AG20443 (cell line): ENCODE measurements around the gene CCDC192.

Experiments
- DNase-seq: peaks from one replicate; pipeline ENCODE4 v3.0.0; 2012; ENCODE audit warnings: low spot score, mixed read lengths

CCDC192 gene

GRCh38 chr5:127810017-127810416 lies 106.8 kb downstream of the CCDC192 start:
- DNase-seq, result no peak

GRCh38 chr5:127810707-127811490 lies 107.7 kb downstream of the CCDC192 start:
- DNase-seq, result no peak

GRCh38 chr5:127812570-127812969 lies 109.4 kb downstream of the CCDC192 start:
- no peak for DNase-seq

- DNase-seq, result peak; percentile 62
Measured at GRCh38 chr5:127813633-127814587, 110.7 kb downstream of the CCDC192 start.

GRCh38 chr5:127814588-127814973 lies 111.4 kb downstream of the CCDC192 start:
- no peak for DNase-seq

GRCh38 chr5:127820910-127821553 lies 117.8 kb downstream of the CCDC192 start:
- no peak for DNase-seq

GRCh38 chr5:127821896-127822295 lies 118.7 kb downstream of the CCDC192 start:
- no peak for DNase-seq

- no peak for DNase-seq
Measured at GRCh38 chr5:127824126-127824525, 120.9 kb downstream of the CCDC192 start.

- no peak for DNase-seq
Measured at GRCh38 chr5:127826011-127826410, 122.8 kb downstream of the CCDC192 start.

- no peak for DNase-seq
Measured at GRCh38 chr5:127827451-127827850, 124.3 kb downstream of the CCDC192 start.

GRCh38 chr5:127830157-127830556 lies 127.0 kb downstream of the CCDC192 start:
- DNase-seq, result no peak

GRCh38 chr5:127830829-127831598 lies 127.8 kb downstream of the CCDC192 start:
- no peak for DNase-seq

- no peak for DNase-seq
Measured at GRCh38 chr5:127832067-127832466, 128.9 kb downstream of the CCDC192 start.

GRCh38 chr5:127834094-127834531 lies 130.9 kb downstream of the CCDC192 start:
- no peak for DNase-seq

- no peak for DNase-seq
Measured at GRCh38 chr5:127834554-127834953, 131.4 kb downstream of the CCDC192 start.

- DNase-seq, result peak; percentile 21
Measured at GRCh38 chr5:127838661-127839060, 135.5 kb downstream of the CCDC192 start.

GRCh38 chr5:127839072-127839471 lies 135.9 kb downstream of the CCDC192 start:
- DNase-seq, result no peak

GRCh38 chr5:127839496-127840197 lies 136.5 kb downstream of the CCDC192 start:
- no peak for DNase-seq

- DNase-seq, result no peak
Measured at GRCh38 chr5:127840198-127840524, 137.0 kb downstream of the CCDC192 start.

GRCh38 chr5:127840809-127841208 lies 137.6 kb downstream of the CCDC192 start:
- DNase-seq, result no peak

GRCh38 chr5:127844581-127845021 lies 141.4 kb downstream of the CCDC192 start:
- no peak for DNase-seq
